Peyer's patch (tissue), 4 donors: ENCODE measurements around the gene SEMA5B.

Experiments used
- POLR2A ChIP-seq, 2 donors: fragments of 450-650 bp; IDR thresholded peaks; one replicate each; pipeline ENCODE4 v1.5.1; 2017; ENCODE audit warnings: antibody characterized with exemption in 2 of 2, mild to moderate bottlenecking in 2 of 2, moderate library complexity in 2 of 2
- TF ChIP-seq, protein P1 (sequence below), 6 experiments: fragments of 450-650 bp in 4 of 6; fragments of 200-600 bp in 2 of 6; sonication (generic) in 1 of 6; IDR thresholded peaks; one replicate each; pipeline ENCODE4 v1.5.1; 2017 to 2019; ENCODE audit warnings: antibody characterized with exemption in 6 of 6, mild to moderate bottlenecking in 3 of 6, moderate library complexity in 1 of 6

GRCh38 chr3:123015596-123015995, 12.0 kb downstream of the SEMA5B start:
- TF ChIP-seq POLR2A (IDR thresholded peaks at IDR 0.05) = no peak
- TF ChIP-seq, protein P1, sequence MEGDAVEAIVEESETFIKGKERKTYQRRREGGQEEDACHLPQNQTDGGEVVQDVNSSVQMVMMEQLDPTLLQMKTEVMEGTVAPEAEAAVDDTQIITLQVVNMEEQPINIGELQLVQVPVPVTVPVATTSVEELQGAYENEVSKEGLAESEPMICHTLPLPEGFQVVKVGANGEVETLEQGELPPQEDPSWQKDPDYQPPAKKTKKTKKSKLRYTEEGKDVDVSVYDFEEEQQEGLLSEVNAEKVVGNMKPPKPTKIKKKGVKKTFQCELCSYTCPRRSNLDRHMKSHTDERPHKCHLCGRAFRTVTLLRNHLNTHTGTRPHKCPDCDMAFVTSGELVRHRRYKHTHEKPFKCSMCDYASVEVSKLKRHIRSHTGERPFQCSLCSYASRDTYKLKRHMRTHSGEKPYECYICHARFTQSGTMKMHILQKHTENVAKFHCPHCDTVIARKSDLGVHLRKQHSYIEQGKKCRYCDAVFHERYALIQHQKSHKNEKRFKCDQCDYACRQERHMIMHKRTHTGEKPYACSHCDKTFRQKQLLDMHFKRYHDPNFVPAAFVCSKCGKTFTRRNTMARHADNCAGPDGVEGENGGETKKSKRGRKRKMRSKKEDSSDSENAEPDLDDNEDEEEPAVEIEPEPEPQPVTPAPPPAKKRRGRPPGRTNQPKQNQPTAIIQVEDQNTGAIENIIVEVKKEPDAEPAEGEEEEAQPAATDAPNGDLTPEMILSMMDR (IDR thresholded peaks at IDR 0.05) = no peak
